Endothelial cell (in vitro differentiated cells): ENCODE measurements around the gene AHI1. TPM values are rescaled to one million over a fixed set of nuclear protein-coding genes. Genes with fewer than 3 reads are reported as not detected.

ENCODE experiments used
- DNase-seq: peaks from one replicate; pipeline ENCODE4 v3.0.0; 2021; ENCODE audit warnings: low spot score
- H3K27ac Mint-ChIP-seq: one replicate; pipeline ENCODE4 v1.8.0; 2021; ENCODE audit warnings: mixed read lengths, inconsistent platforms; ENCODE audit not compliant: unreplicated experiment
- H3K27me3 Mint-ChIP-seq: one replicate; pipeline ENCODE4 v1.8.0; 2021; ENCODE audit warnings: mild to moderate bottlenecking, moderate library complexity, mixed read lengths, inconsistent platforms; ENCODE audit not compliant: unreplicated experiment
- H3K36me3 Mint-ChIP-seq: one replicate; pipeline ENCODE4 v1.8.0; 2021; ENCODE audit warnings: mild to moderate bottlenecking, low read depth, mixed read lengths, inconsistent platforms; ENCODE audit not compliant: unreplicated experiment
- H3K4me1 Mint-ChIP-seq: one replicate; pipeline ENCODE4 v1.8.0; 2021; ENCODE audit warnings: mild to moderate bottlenecking, mixed read lengths, inconsistent platforms; ENCODE audit not compliant: unreplicated experiment
- H3K4me3 Mint-ChIP-seq: one replicate; pipeline ENCODE4 v1.8.0; 2021; ENCODE audit warnings: mild to moderate bottlenecking, mixed read lengths, inconsistent platforms; ENCODE audit not compliant: unreplicated experiment
- H3K9me3 Mint-ChIP-seq: one replicate; pipeline ENCODE4 v1.8.0; 2021; ENCODE audit warnings: mixed read lengths, inconsistent platforms; ENCODE audit not compliant: unreplicated experiment
- CTCF ChIP-seq: fragments of 200-600 bp; sonication (generic); IDR thresholded peaks from one replicate; pipeline ENCODE4 v1.5.0; 2021; ENCODE audit warnings: antibody characterized with exemption; ENCODE audit not compliant: unreplicated experiment
- long read RNA-seq: library from polyadenylated mRNA; unstranded; transcript quantifications from one replicate; pipeline ENCODE4 v2.0.0, GENCODE V29; 2020; ENCODE audit not compliant: unreplicated experiment
- total RNA-seq: library from RNA; stranded (reverse); fragmentation: NEBNext Ultra II Directional; extraction: Animal tissue kit (Norgen Biotek cat#: 25700); gene quantifications from one replicate; pipeline ENCODE4 v1.2.1, GENCODE V29; 2021; ENCODE audit not compliant: unreplicated experiment

The AHI1 gene
- total RNA-seq = 12.6 TPM
- long read RNA-seq, partial matches to known transcripts = 8 of 9 reads
- long read RNA-seq, other reads (novel, unspliced or antisense) = 1 of 9 reads

- H3K4me1 Mint-ChIP-seq = peaks cover 4% of the 10 kb centered on the region
- no peak for TF ChIP-seq CTCF
- peak; percentile 93 for DNase-seq
Observed at GRCh38 chr6:135497412-135498184, at the start of gene AHI1. AHI1 (minus strand) TSS chr6:135497740; CDS start chr6:135492237, 5,503 bp downstream.

GRCh38 chr6:135546680-135547418 lies 49.3 kb upstream of the AHI1 start:
- H3K9me3 Mint-ChIP-seq = no peaks in the 10 kb centered on the region
- no peak for TF ChIP-seq CTCF
- no peaks in the 10 kb centered on the region for H3K27me3 Mint-ChIP-seq
- H3K4me3 Mint-ChIP-seq = no peak overlapping the region
- no peak for DNase-seq
- peaks cover 3% of the 10 kb centered on the region for H3K4me1 Mint-ChIP-seq
- H3K27ac Mint-ChIP-seq = no peak overlapping the region
- no peaks in the 10 kb centered on the region for H3K36me3 Mint-ChIP-seq

More at GRCh38 chr6:135497412-135498184, at the start of gene AHI1:
- no peaks in the 10 kb centered on the region for H3K36me3 Mint-ChIP-seq
- H3K9me3 Mint-ChIP-seq = no peaks in the 10 kb centered on the region
- H3K27me3 Mint-ChIP-seq = peaks cover 2% of the 10 kb centered on the region
- peak within 1 kb of the TSS; percentile 91 for H3K27ac Mint-ChIP-seq
- H3K4me3 Mint-ChIP-seq = peak within 1 kb of the TSS; percentile 95

GRCh38 chr6:135546206-135546605 lies 48.7 kb upstream of the AHI1 start:
- H3K9me3 Mint-ChIP-seq = no peaks in the 10 kb centered on the region
- peaks cover 3% of the 10 kb centered on the region for H3K4me1 Mint-ChIP-seq
- H3K27me3 Mint-ChIP-seq = peaks cover 2% of the 10 kb centered on the region
- TF ChIP-seq CTCF = no peak
- no peak overlapping the region for H3K4me3 Mint-ChIP-seq
- DNase-seq = no peak
- no peaks in the 10 kb centered on the region for H3K36me3 Mint-ChIP-seq
- H3K27ac Mint-ChIP-seq = peak overlapping the region; percentile 25

- TF ChIP-seq CTCF = no peak
- H3K4me3 Mint-ChIP-seq = no peak overlapping the region
- H3K36me3 Mint-ChIP-seq = no peaks in the 10 kb centered on the region
- H3K27ac Mint-ChIP-seq = no peak overlapping the region
- peaks cover 3% of the 10 kb centered on the region for H3K4me1 Mint-ChIP-seq
- no peaks in the 10 kb centered on the region for H3K9me3 Mint-ChIP-seq
- peaks cover 4% of the 10 kb centered on the region for H3K27me3 Mint-ChIP-seq
- no peak for DNase-seq
Observed at GRCh38 chr6:135540207-135540840, 42.8 kb upstream of the AHI1 start.
